NOMO-1 treated with dmso at 0.1 percent for 144 hours (cell line): Measurements from ENCODE around the gene FASTK.
A peak's percentile ranks its signal among the peaks of the same experiment; 100 is the strongest.
"Not testable (repeated sequence)": the region's sequence is repeated elsewhere in the genome, so short reads cannot be mapped to it uniquely, and the experiment has no call there.

Experiments used
- DNase-seq: peaks from one replicate; lab custom pipeline; 2025; ENCODE audit not compliant: unreplicated experiment; lab: John Stamatoyannopoulos, UW

The FASTK gene

GRCh38 chr7:151053751-151054150, 26.9 kb downstream of the FASTK start:
- DNase-seq = no peak

GRCh38 chr7:151053096-151053495, 27.5 kb downstream of the FASTK start:
- DNase-seq = no peak

GRCh38 chr7:151051108-151051507, 29.5 kb downstream of the FASTK start:
- DNase-seq = no peak

GRCh38 chr7:151048911-151049463, 31.6 kb downstream of the FASTK start:
- DNase-seq = no peak

- no peak for DNase-seq
Observed at GRCh38 chr7:151047976-151048815, 32.4 kb downstream of the FASTK start, which contains the start of gene ASIC3. TSS of gene ASIC3 (plus strand) at chr7:151048531. CDS start at chr7:151048886, 355 bp downstream.

GRCh38 chr7:151046603-151047573, 33.7 kb downstream of the FASTK start:
- no peak for DNase-seq

- DNase-seq = no peak
Observed at GRCh38 chr7:151045967-151046366, 34.6 kb downstream of the FASTK start.

GRCh38 chr7:151045262-151045661, 35.3 kb downstream of the FASTK start:
- no peak for DNase-seq

GRCh38 chr7:151043959-151044358, 36.6 kb downstream of the FASTK start:
- DNase-seq = no peak

- DNase-seq = not testable (repeated sequence)
Observed at GRCh38 chr7:151043449-151043848, 37.2 kb downstream of the FASTK start.

- no peak for DNase-seq
Observed at GRCh38 chr7:151040616-151041375, 39.8 kb downstream of the FASTK start.

GRCh38 chr7:151039850-151040548, 40.6 kb downstream of the FASTK start:
- DNase-seq = no peak

- DNase-seq = peak; percentile 14
Observed at GRCh38 chr7:151038951-151039849, 41.4 kb downstream of the FASTK start.

- no peak for DNase-seq
Observed at GRCh38 chr7:151035902-151036301, 44.7 kb downstream of the FASTK start.

- DNase-seq = no peak
Observed at GRCh38 chr7:151035026-151035717, 45.4 kb downstream of the FASTK start.

GRCh38 chr7:151034312-151035025, 46.1 kb downstream of the FASTK start:
- DNase-seq = no peak

- no peak for DNase-seq
Observed at GRCh38 chr7:151033864-151034249, 46.8 kb downstream of the FASTK start.
